ENCODE measurements around the gene RRM2.

DNA sequence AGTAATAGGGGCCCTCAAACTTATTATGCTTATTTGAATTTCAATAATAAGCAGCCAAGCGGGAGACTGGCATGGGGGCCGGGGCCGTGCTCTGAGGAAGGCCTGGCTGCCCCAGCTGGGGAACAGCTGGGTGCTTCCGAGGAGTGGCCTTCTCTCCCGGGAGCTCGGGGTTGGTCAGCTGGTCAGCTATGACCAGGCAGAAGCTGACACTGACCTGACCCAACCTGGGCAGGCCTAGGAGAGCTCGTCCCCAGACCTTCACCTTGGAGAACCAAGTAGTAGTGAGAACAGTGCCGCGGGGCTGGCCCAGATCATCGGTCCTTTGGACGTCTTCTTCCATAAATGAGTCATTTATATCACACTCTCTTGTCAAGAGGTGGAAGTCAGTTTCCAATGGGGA, 36.1 kb downstream of the RRM2 start:
- TF ChIP-seq CTCF (IDR thresholded peaks at IDR 0.05 in 2 of 3, conservative IDR thresholded peaks at IDR 0.05 in 1 of 3; ENCODE audit: borderline replicate concordance in 1 of 3, insufficient read depth in 1 of 3, low read depth in 2 of 3, low read length in 2 of 3) (no peak), POLR2A (IDR thresholded peaks at IDR 0.05; ENCODE audit: borderline replicate concordance, extremely low read depth, insufficient read depth, insufficient read length) (no peak), EZH2 (IDR thresholded peaks at IDR 0.05) (no peak), ZNF274 (IDR thresholded peaks at IDR 0.05; ENCODE audit: low read depth, low read length) (no peak), RAD21 (IDR thresholded peaks at IDR 0.05; ENCODE audit: low read depth) (no peak), ZFX (IDR thresholded peaks at IDR 0.05) (no peak), JUND (IDR thresholded peaks at IDR 0.05) (no peak), FOSL1 (IDR thresholded peaks at IDR 0.05; ENCODE audit: low read depth) (no peak), POLR2AphosphoS5 (IDR thresholded peaks at IDR 0.05; ENCODE audit: low read depth, low read length) (no peak), TCF7L2 (IDR thresholded peaks at IDR 0.05; ENCODE audit: borderline replicate concordance, extremely low read depth, insufficient read depth, insufficient read length) (no peak), EZH2phosphoT487 (IDR thresholded peaks at IDR 0.05; ENCODE audit: borderline replicate concordance) (no peak), REST (IDR thresholded peaks at IDR 0.05; ENCODE audit: low read depth) (no peak), ELF1 (IDR thresholded peaks at IDR 0.05; ENCODE audit: borderline replicate concordance, low read depth) (no peak)
- TF ChIP-seq, protein P1, sequence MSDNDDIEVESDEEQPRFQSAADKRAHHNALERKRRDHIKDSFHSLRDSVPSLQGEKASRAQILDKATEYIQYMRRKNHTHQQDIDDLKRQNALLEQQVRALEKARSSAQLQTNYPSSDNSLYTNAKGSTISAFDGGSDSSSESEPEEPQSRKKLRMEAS (IDR thresholded peaks at IDR 0.05): no peak

Data from HCT116 (cell line).